ENCODE measurements around the gene DYNC1H1.

DNA sequence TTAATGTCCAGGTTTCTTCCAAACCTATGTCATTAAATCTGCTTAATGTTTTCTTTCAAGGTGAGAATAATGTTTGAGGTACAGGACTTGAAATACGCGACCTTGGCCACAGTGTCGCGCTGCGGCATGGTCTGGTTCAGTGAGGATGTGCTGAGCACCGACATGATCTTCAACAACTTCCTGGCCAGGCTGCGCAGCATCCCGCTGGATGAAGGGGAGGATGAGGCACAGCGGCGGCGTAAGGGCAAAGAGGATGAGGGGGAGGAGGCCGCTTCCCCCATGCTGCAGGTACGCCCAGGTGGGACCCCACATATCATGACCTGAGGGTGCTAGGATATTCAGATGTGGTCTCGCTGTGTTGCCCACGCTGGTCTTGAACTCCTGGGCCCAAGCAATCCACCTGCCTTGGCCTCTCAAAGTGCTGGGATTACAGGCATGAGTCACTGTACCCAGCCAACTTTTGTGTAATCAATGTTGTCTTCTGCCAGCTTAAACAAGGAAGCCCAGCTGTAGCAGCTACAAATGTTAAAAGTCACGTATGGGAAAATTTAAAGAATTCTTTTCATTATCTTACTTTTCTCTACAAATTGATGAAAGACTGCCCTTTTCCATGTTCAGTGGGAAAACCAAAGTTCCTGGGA is 50.8 kb downstream of the DYNC1H1 start:
- TF ChIP-seq CTCF (IDR thresholded peaks at IDR 0.05) = no peak
- no peak for TF ChIP-seq POLR2A (IDR thresholded peaks at IDR 0.05)

All from lower leg skin (tissue), 3 donors.